T-helper 2 cell treated with Interferon-gamma antibody and Interleukin-4, amounts not matched to agents 5 μg/mL and 100 μg/mL, for 36 hours (primary cell): ENCODE results near the gene PLA2G12A.

Experiments used
- DNase-seq: peaks from one replicate; pipeline ENCODE4 v3.0.0; 2021; ENCODE audit warnings: low spot score
- H3K27ac Mint-ChIP-seq: one replicate; pipeline ENCODE4 v1.8.0; 2021; ENCODE audit warnings: mild to moderate bottlenecking, mixed read lengths
- H3K27me3 Mint-ChIP-seq: one replicate; pipeline ENCODE4 v1.8.0; 2021; ENCODE audit warnings: low read depth, mixed read lengths
- H3K36me3 Mint-ChIP-seq: one replicate; pipeline ENCODE4 v1.8.0; 2021; ENCODE audit warnings: low read depth, mixed read lengths
- H3K4me1 Mint-ChIP-seq: one replicate; pipeline ENCODE4 v1.8.0; 2021; ENCODE audit warnings: low read depth, mixed read lengths
- H3K4me3 Mint-ChIP-seq: one replicate; pipeline ENCODE4 v1.8.0; 2022; ENCODE audit warnings: mild to moderate bottlenecking, moderate library complexity, mixed read lengths
- H3K9me3 Mint-ChIP-seq: one replicate; pipeline ENCODE4 v1.8.0; 2021; ENCODE audit warnings: mixed read lengths

The PLA2G12A gene

GRCh38 chr4:109708990-109709389 is 20.9 kb downstream of the PLA2G12A start:
- H3K9me3 Mint-ChIP-seq, result no peaks in the 10 kb centered on the region

GRCh38 chr4:109708435-109708834 is 21.4 kb downstream of the PLA2G12A start:
- H3K27ac Mint-ChIP-seq, result no peak overlapping the region
- no peak overlapping the region for H3K4me3 Mint-ChIP-seq
- no peaks in the 10 kb centered on the region for H3K9me3 Mint-ChIP-seq
- no peaks in the 10 kb centered on the region for H3K36me3 Mint-ChIP-seq
- no peak for DNase-seq
- H3K27me3 Mint-ChIP-seq, result no peaks in the 10 kb centered on the region
- peaks cover 6% of the 10 kb centered on the region for H3K4me1 Mint-ChIP-seq

More at GRCh38 chr4:109708990-109709389, 20.9 kb downstream of the PLA2G12A start:
- DNase-seq, result no peak
- H3K27ac Mint-ChIP-seq, result no peak overlapping the region
- H3K4me3 Mint-ChIP-seq, result no peak overlapping the region
- H3K27me3 Mint-ChIP-seq, result no peaks in the 10 kb centered on the region
- H3K36me3 Mint-ChIP-seq, result no peaks in the 10 kb centered on the region
- H3K4me1 Mint-ChIP-seq, result peaks cover 2% of the 10 kb centered on the region

- no peaks in the 10 kb centered on the region for H3K27me3 Mint-ChIP-seq
- H3K4me3 Mint-ChIP-seq, result peak overlapping the region; percentile 97
- peaks cover 14% of the 10 kb centered on the region for H3K36me3 Mint-ChIP-seq
- no peak for DNase-seq
- peaks cover 28% of the 10 kb centered on the region for H3K4me1 Mint-ChIP-seq
- H3K9me3 Mint-ChIP-seq, result no peaks in the 10 kb centered on the region
- H3K27ac Mint-ChIP-seq, result peak overlapping the region; percentile 94
Measured at GRCh38 chr4:109703664-109704361, 26.1 kb downstream of the PLA2G12A start.

GRCh38 chr4:109702950-109703663 is 26.8 kb downstream of the PLA2G12A start, which contains the start of gene CASP6:
TSS of gene CASP6 (minus strand) at chr4:109703445. CDS start at chr4:109703395, 50 bp downstream.
- peak within 1 kb of the TSS; percentile 94 for H3K27ac Mint-ChIP-seq
- H3K4me1 Mint-ChIP-seq, result peaks cover 32% of the 10 kb centered on the region
- H3K4me3 Mint-ChIP-seq, result peak within 1 kb of the TSS; percentile 97
- DNase-seq, result peak; percentile 66
- no peaks in the 10 kb centered on the region for H3K27me3 Mint-ChIP-seq
- H3K36me3 Mint-ChIP-seq, result peaks cover 14% of the 10 kb centered on the region
- no peaks in the 10 kb centered on the region for H3K9me3 Mint-ChIP-seq

- DNase-seq, result no peak
- Mint-ChIP-seq H3K4me3 (peak overlapping the region; percentile 97), H3K27ac (peak overlapping the region; percentile 94), H3K9me3 (no peaks in the 10 kb centered on the region), H3K36me3 (peaks cover 21% of the 10 kb centered on the region), H3K27me3 (no peaks in the 10 kb centered on the region), H3K4me1 (peaks cover 38% of the 10 kb centered on the region)
Measured at GRCh38 chr4:109701566-109702410, 28.1 kb downstream of the PLA2G12A start.

GRCh38 chr4:109699553-109700225 is 30.2 kb downstream of the PLA2G12A start:
- H3K4me3 Mint-ChIP-seq, result no peak overlapping the region
- no peaks in the 10 kb centered on the region for H3K27me3 Mint-ChIP-seq
- H3K9me3 Mint-ChIP-seq, result no peaks in the 10 kb centered on the region
- no peak overlapping the region for H3K27ac Mint-ChIP-seq
- H3K4me1 Mint-ChIP-seq, result peaks cover 38% of the 10 kb centered on the region
- no peak for DNase-seq
- peaks cover 30% of the 10 kb centered on the region for H3K36me3 Mint-ChIP-seq

- no peaks in the 10 kb centered on the region for H3K27me3 Mint-ChIP-seq
- H3K4me1 Mint-ChIP-seq, result peaks cover 33% of the 10 kb centered on the region
- H3K4me3 Mint-ChIP-seq, result no peak overlapping the region
- peaks cover 40% of the 10 kb centered on the region for H3K36me3 Mint-ChIP-seq
- no peaks in the 10 kb centered on the region for H3K9me3 Mint-ChIP-seq
- no peak for DNase-seq
- no peak overlapping the region for H3K27ac Mint-ChIP-seq
Measured at GRCh38 chr4:109698656-109699055, 31.2 kb downstream of the PLA2G12A start.

GRCh38 chr4:109691411-109691920 is 38.4 kb downstream of the PLA2G12A start:
- Mint-ChIP-seq H3K4me3 (peak overlapping the region; percentile 46), H3K36me3 (peaks cover 69% of the 10 kb centered on the region), H3K9me3 (no peaks in the 10 kb centered on the region), H3K27ac (peak overlapping the region; percentile 68), H3K4me1 (peaks cover 22% of the 10 kb centered on the region), H3K27me3 (no peaks in the 10 kb centered on the region)
- no peak for DNase-seq

- Mint-ChIP-seq H3K27ac (peak overlapping the region; percentile 68), H3K36me3 (peaks cover 65% of the 10 kb centered on the region)
- no peak for DNase-seq
Measured at GRCh38 chr4:109690690-109691410, 39.0 kb downstream of the PLA2G12A start.

GRCh38 chr4:109684727-109685126 is 45.1 kb downstream of the PLA2G12A start:
- H3K4me1 Mint-ChIP-seq, result peaks cover 17% of the 10 kb centered on the region
- DNase-seq, result no peak
- H3K36me3 Mint-ChIP-seq, result peaks cover 57% of the 10 kb centered on the region
- no peak overlapping the region for H3K4me3 Mint-ChIP-seq
- no peaks in the 10 kb centered on the region for H3K9me3 Mint-ChIP-seq
- no peak overlapping the region for H3K27ac Mint-ChIP-seq
- no peaks in the 10 kb centered on the region for H3K27me3 Mint-ChIP-seq

More at GRCh38 chr4:109690690-109691410, 39.0 kb downstream of the PLA2G12A start:
- Mint-ChIP-seq H3K4me1 (peaks cover 22% of the 10 kb centered on the region), H3K4me3 (peak overlapping the region; percentile 46), H3K9me3 (no peaks in the 10 kb centered on the region), H3K27me3 (no peaks in the 10 kb centered on the region)

- DNase-seq, result no peak
- peak overlapping the region; percentile 53 for H3K27ac Mint-ChIP-seq
- H3K4me1 Mint-ChIP-seq, result peaks cover 17% of the 10 kb centered on the region
- peaks cover 56% of the 10 kb centered on the region for H3K36me3 Mint-ChIP-seq
- no peaks in the 10 kb centered on the region for H3K27me3 Mint-ChIP-seq
- H3K4me3 Mint-ChIP-seq, result no peak overlapping the region
- no peaks in the 10 kb centered on the region for H3K9me3 Mint-ChIP-seq
Measured at GRCh38 chr4:109683621-109684253, 46.1 kb downstream of the PLA2G12A start.

GRCh38 chr4:109682875-109683274 is 47.0 kb downstream of the PLA2G12A start:
- Mint-ChIP-seq H3K9me3 (no peaks in the 10 kb centered on the region), H3K36me3 (peaks cover 54% of the 10 kb centered on the region), H3K4me3 (no peak overlapping the region), H3K27ac (no peak overlapping the region), H3K27me3 (no peaks in the 10 kb centered on the region), H3K4me1 (peaks cover 17% of the 10 kb centered on the region)
- DNase-seq, result no peak
